ENCODE measurements around the gene RAB12.

The RAB12 gene

DNA sequence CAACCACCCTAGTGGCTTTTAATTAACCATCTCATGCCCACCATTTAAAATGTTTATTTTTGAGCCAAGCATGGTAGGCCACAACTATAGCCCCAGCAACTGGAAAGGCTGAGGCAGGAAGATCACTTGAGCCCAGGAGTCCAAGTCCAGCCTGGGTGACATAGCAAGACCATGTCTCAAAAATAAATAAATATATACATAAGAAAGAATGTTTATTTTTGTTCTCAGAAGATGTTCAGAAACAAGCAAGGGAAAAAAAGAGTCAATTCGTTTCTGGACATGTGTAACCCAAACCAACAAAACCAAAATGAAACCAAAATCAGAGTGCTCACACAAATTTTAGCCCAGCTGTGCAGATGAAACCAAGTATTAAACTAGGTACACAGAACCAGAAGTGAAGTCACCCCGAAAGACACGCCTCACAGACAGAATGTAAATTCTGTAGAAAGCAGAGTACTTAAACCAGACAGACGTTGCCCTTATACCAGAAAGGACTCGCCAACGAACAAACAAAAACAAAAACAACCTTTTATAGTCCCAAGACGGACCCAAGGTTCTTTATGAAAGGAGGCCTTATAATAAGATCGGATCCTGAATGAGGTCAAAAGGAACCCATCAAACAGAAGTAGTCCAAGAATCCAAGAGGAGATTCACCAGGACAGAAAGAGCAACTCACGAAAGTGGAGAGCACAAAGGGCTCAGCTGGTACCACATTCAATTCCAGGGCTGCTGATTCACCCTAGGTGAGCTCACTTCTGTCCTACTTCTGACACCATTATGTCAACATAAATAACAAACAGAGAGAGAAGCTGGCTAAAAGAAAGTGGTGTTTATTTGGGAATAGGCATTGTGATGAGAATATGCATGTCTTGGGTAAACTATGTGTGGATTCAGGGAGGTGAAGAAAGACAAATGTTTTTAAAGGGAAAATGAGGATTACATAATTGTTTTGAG, 64.3 kb downstream of the RAB12 start:
- peak; percentile 14 for DNase-seq (ENCODE audit: low read depth, low spot score)
- H3K27ac ChIP-seq, result no peak overlapping the region

GRCh38 chr18:8675057-8675456, 65.8 kb downstream of the RAB12 start:
- no peak overlapping the region for H3K27ac ChIP-seq
- no peak for DNase-seq (ENCODE audit: low read depth, low spot score)

GRCh38 chr18:8681196-8681595, 72.0 kb downstream of the RAB12 start:
- no peak for DNase-seq (ENCODE audit: low read depth, low spot score)
- H3K27ac ChIP-seq, result no peak overlapping the region

GRCh38 chr18:8684577-8684976, 75.3 kb downstream of the RAB12 start:
- H3K27ac ChIP-seq, result peak overlapping the region; percentile 89
- no peak for DNase-seq (ENCODE audit: low read depth, low spot score)

DNA sequence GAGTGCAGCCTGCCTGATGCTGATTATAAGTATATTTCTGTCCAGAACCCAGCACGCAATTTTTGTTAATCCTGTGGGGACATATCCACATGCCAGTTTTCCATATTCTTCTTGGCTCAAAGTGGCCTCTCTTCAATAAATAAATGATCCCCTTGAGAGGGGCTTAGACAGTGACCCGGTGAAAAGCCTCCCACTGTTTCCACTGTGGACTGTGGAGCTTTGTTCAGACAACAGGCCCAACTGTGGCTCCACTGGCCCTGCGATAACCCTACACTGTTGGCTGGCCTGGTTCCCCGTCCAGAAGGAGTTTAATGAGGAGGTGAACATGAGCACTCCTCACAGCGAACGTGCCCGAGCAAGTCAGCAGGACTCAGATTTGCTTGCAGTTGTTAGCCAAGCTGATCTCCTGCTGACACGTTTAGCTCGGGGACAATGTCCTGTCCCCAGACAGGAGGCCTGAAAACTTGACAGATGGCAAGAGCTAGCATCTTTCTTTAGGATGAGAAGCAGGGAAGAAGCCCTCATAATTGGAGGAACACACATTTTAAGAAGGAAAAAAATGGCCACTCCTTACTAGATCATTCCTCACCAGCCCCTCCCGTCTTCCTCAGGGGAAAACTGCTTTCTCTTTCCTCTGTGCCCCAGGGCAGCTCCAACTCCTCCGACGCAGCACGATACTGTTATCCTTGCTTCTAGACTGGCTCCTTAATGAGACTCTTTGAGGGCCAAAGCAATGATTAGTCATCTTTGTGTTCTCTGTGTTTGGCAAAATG, 76.1 kb downstream of the RAB12 start:
- H3K27ac ChIP-seq, result peak overlapping the region; percentile 89
- DNase-seq (ENCODE audit: low read depth, low spot score), result no peak

GRCh38 chr18:8685914-8686216, 76.6 kb downstream of the RAB12 start:
- no peak for DNase-seq (ENCODE audit: low read depth, low spot score)
- H3K27ac ChIP-seq, result peak overlapping the region; percentile 89

DNA sequence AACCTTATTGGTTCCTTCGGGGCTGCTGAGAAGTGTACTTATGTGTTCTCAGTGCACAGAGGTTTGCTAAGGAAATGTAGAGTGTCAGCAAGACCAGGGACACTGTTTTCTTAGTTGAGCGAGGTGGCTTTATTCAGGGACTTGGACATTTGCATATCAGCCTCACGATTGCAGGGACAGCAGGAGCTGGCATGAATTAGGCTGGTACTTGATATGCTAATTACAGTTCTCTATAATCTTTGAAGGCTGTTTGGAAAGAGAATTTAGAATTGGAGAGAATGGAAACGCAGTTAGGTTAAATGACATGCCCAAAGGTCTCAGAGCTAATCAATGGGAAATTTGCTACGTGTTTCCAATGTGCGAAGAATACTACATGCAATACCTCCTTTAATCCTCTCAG, 77.4 kb downstream of the RAB12 start:
- no peak overlapping the region for H3K27ac ChIP-seq

DNA sequence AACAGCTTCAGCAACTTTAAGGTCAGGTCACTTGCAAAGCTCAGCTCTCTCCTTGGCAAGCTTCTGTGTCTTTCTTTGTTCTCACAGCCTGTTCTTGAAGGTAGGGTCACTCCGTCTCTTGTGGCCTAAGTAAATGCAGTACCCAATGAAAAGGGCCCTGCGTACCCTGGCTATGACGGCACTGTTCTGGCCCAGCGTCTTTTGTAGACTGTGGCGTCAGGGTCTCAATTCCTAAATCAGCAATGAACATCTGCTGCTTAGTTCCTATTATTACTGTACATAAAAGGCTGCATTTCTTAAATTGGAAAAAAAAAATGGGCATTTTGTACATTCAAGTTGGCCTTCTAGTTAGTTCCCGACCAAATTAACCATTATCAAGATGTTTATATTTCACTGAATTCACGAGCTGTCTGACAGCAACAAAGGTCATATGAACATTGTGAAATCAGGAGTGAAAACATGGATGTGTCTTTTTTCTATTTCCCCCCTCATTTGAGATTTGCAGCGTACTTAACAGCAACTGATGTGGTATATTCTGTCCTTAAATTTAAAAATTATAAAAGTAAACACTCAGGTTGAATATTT, 79.1 kb downstream of the RAB12 start:
- no peak overlapping the region for H3K27ac ChIP-seq
- DNase-seq (ENCODE audit: low read depth, low spot score), result no peak

More for the DNA sequence above, 77.4 kb downstream of the RAB12 start:
- no peak for DNase-seq (ENCODE audit: low read depth, low spot score)

DNA sequence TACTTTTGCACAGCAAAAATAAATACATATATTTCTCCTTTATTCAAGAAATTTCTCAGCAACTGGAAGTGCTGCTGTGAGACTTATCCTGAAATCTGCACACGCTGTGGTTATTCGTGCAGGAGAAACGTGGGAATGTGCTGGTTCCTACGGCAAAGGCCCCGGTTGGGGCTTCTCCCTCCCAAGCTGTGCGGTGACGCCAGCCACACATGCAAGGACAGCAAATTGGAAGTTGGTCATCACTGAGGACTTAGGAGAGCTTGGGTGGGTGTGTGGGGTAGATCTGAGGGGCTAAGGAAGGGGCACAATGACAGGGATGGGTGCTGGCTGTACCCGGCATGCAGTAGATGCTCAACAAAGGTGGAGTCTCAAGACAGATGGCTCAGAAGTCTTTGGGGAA, 79.6 kb downstream of the RAB12 start:
- no peak for DNase-seq (ENCODE audit: low read depth, low spot score)
- H3K27ac ChIP-seq, result no peak overlapping the region
